Measurements from ENCODE around the gene COL4A3.
"Not testable (repeated sequence)": the region's sequence is repeated elsewhere in the genome, so short reads cannot be mapped to it uniquely, and the experiment has no call there.

COL4A3 gene

DNA sequence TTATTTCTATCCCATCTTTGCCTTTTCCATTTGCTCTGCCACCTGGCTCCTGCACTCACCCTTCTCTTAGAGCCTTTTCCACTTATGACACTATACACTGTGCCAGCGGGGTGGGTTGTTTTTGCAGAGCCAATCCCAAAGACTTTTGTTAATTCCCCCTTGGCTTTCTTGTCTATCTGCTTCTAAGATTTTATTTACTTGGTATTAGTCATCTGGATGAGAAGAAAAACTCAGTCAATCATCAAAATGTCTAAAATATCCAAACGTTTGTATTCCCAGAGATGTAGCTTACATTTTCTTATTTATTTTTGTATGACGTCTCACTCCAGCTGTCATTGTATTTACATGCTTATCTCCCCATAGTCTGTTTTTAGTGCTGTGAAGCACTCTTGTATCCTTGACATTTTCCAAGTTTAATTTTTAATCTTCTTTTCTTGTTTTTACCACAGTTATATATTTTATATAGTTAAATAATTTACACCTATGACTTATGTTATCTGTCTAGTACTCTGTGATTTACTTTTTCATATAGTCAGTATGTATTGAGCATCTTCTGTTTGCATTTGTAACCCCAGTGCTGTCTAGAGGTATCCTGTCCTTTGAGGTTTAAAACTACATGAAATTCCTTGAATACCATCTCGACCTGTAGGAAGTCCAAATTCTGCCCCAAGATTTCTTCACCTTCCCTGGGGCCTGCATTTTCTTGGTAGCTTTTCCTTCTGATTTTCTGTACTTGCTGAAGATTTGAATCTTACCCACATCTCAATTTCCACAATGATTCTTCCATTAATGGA is 55.1 kb downstream of the COL4A3 start:
- no peak for DNase-seq

DNA sequence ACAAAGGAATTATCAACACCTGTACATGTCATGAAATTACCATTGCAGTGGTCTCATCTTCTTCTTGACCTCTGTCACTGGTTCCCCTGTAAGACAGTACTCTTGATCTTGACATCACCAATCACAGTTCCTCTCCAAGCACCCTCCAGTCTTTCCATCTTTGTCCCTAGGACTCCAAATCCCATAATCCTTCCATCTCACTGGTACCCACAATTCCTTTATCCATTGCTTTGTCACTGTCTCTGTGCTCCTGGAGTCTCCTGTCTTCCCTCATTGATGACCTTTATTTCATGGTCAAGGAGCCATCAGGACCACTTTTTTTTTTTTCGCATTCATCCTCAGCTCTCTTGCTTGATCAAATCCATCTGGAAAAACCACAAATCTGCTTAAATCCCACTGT is 56.7 kb downstream of the COL4A3 start:
- DNase-seq, result no peak

GRCh38 chr2:227222292-227222691 is 57.9 kb downstream of the COL4A3 start:
- DNase-seq, result no peak

GRCh38 chr2:227225641-227226040 is 61.2 kb downstream of the COL4A3 start:
- not testable (repeated sequence) for DNase-seq

DNA sequence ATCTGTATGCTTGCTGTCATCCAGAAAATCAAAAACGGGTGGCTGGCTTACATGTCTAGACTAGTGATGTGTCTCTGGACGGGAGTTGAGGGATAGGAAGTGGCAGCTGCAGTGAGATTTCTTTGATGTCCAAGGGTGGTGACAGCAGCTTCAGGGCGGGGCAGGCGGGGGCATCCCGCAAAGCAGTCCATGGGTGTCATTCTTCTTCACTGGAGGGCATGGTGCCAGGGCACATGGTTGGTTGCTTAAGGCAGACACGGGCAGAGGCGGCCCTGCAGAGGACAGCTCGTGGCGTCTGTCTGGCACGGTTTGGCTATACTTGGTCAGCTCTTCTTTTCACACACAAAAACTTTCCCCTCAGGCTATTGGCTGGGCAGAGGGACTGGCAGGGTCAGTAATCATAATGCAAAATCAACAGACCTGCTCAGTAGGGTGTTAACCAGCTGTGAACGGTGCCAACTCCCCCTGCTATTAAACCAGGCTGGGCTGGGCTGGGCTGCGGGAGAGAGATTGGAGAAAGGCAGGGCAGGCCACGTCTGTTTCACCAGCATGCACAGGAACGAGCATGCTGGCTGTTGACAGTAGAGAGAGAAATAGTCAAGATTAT is 63.7 kb downstream of the COL4A3 start:
- DNase-seq, result no peak

DNA sequence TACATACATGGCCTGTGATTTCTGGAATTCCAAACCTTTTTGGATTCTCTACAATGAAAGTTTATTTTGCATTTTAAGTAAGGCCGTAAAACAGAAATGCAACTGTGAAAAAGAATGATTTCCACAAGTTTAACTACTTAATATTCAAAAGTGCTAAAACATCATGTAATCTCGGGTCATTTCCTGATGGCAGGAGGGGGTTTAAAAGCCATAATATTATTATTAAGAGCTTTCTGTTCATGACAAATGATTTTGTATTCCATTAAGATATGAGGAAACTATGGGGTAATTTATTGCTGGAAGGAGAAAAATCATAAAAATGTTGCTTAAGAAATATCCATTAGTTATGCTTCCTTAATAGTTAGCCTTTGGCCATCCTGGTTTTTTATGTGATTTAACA is 65.7 kb downstream of the COL4A3 start:
- no peak for DNase-seq

DNA sequence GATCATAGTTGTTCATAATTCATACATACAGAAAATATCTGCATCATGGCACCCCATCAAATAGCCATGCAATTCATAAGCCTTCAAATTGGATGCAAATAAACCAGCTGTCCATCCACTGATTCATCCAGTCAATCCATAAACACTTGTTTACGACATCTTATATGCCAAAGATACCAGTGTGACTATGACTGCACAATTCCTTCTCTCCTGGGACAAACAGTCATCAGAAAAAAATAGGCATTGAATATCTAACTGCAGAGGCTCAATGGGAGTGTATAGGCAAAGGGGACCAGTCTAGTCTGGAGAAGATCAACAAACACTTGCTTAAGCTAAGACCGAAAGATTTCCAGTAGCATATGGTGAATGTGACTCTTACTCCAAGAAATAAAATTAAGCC is 70.0 kb downstream of the COL4A3 start:
- no peak for DNase-seq

DNA sequence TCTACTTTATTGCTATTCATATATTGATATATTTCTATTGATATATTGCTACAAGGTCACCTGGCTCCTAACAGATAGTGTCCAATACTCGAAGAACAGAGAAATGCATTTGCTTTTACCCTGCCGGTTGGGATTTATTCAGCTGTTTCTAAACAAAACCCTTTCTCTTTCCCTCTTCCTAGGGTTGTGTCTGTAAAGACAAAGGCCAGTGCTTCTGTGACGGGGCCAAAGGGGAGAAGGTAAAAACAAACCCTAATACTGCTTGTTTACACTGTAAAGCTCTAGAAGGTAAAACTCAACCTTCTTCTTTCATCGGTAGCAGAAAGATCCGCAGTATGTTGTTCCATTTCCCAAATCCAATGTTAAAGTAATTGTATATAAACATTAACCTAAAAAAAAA is 73.4 kb downstream of the COL4A3 start:
- no peak for DNase-seq

DNA sequence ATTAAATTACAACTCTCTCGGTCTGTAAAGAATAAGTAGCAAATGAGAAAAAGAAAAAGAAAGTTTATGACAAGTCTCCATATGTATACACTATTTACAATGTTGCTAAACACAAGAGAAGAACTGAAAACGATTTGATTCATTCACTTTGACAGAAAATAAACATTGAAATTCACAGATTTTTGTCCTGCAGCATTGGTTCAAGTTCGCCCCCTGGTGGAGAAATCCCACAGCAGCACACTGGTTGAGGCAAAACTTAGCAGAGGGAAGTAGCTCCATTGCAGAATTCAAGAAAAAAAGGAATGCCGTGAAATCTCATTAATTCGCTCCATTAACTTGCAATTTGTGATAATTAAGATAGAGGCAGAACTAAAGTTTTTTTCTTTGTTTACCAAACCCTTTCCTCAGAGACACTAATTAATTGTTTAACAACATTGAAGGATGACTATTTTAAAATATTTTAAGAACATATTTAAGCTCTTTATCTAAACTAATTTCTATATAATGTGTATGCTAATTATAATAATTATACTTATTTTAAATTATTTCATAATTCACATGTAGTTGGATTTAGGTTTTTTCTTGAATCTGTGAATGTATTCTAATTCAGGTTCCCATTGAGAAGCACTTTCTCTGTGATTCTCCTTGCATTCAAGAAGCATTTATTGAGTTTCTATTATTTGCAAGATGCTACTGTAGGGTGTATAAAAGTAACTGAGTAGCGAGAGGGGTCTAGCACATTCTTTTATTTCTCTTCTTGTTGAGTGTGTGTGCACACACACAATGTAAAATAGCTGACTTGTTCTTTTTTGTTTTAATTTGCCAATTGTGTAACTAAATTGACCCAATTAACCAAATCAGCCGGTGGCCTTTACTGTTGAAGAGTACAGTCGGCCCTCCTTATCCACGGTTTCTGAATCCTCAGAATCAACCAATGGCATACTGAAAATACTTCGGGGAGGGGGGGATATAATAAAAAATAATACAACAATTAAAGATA is 74.1 kb downstream of the COL4A3 start:
- peak; percentile 14 to 17 for DNase-seq

DNA sequence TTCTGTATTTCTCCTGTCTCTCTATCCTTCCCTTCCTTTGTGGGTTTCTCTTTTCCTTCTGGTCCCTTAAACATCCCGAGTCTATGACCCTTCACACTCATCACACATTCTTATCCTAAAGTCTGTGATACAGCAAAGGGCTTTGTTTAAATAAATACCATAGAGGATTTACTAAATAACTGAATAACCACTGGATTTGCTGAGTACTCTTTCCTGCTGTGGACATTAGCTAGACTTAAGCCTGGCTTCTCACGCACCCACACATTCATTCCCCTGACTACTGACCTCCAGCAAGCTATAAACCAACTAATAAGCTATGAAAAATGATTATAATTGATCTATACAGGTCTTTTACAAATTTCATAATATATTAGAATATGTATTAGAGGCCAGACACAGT is 76.6 kb downstream of the COL4A3 start:
- no peak for DNase-seq

DNA sequence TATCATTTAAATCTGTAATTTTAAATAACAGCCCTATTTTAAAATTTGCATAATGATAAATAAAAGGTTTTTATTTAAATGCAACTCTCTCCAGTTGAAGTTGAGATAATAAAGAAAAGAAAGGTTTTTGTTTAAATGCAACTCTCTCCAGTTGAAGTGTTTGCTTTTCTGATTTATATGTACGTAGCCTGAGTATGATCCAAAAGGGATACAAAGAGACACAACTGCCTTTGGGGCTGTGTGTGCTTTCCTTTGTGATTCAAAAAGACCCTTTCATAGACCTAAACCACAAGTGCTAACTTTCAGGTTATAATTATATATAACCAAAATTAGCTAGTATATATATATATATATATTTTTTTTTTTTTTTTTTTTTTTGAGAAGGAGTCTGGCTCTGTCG is 84.5 kb downstream of the COL4A3 start:
- no peak for DNase-seq

GRCh38 chr2:227252831-227253230 is 88.4 kb downstream of the COL4A3 start:
- DNase-seq, result no peak

- DNase-seq, result no peak
Measured at GRCh38 chr2:227256605-227257004, 92.2 kb downstream of the COL4A3 start.

- DNase-seq, result no peak
Measured at GRCh38 chr2:227257820-227258219, 93.4 kb downstream of the COL4A3 start.

GRCh38 chr2:227260041-227260440 is 95.6 kb downstream of the COL4A3 start:
- no peak for DNase-seq

DNA sequence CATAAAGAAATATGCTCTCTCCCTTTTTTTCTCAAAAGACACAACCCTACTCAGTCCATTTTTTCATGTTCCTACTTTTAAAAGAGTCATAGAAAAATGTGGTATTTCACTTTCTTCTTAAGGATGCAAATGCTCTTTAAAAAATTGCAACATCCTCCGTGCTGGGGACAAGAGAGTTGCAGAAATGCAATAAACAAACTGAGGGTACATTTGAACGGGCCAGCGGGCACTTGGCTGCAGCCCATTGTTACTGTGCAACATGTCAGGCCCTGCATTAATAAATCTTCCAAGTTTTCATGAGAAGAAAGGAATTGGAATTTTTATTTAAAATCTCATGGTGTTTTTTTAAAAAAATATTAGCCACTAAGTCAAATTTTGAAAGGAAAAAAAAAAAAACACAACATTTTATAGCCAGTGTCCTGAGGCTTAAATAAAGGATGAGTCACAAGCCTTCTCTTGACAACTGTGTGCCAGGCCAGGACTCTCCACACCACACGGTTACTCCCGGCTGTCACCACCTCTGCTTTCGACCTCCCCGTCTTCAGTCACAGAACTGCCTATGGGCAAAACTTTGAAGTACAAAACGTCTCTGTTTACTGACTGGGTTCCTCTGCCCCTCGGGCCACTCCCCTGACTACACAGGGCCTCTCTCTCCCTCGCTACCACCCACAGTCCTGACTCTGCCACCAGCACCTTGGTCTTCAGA is 103.1 kb downstream of the COL4A3 start:
- DNase-seq, result no peak

DNA sequence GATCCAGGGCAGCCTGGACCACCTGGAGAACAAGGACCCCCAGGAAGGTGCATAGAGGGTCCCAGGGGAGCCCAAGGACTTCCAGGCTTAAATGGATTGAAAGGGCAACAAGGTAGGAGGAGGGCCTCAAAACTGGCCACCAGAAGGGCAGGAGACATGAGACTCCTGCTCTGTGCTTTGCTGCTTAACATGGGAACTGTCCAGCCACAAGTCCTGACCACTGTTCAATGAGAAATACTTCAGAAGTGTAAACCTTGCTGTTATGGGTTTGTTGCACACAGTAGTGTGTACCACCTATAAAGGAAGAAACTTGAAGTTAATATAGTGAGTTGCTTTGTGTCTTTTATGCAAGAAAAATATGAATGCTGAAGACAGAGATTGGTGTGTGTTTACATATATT is 116.5 kb downstream of the COL4A3 start:
- DNase-seq, result no peak

DNA sequence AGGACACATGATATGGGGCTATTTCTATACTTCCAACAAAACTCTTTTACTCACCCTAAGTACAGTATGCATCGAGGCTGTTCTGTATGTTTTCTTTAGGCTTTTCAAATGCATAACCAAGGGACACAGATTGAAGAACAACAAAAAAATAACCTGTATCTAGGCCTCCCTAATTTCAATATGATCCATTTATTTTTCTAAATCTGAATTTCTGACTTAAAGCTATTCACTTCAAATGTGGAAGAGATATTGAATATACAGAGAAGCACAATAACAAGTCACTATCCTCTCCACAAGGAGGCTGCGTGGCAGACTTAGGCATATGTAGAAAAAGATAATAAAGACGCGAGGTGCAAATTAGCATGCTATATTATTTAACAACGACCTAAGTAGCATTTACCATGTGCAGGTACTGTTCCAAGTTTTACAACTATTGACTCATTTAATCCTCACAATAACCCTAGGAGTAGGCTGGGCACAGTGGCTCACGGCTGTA is 121.4 kb downstream of the COL4A3 start:
- no peak for DNase-seq

- DNase-seq, result no peak
Measured at GRCh38 chr2:227287771-227288170, 123.3 kb downstream of the COL4A3 start.

GRCh38 chr2:227292314-227292713 is 127.9 kb downstream of the COL4A3 start:
- DNase-seq, result no peak

GRCh38 chr2:227293531-227293930 is 129.1 kb downstream of the COL4A3 start:
- DNase-seq, result no peak

DNA sequence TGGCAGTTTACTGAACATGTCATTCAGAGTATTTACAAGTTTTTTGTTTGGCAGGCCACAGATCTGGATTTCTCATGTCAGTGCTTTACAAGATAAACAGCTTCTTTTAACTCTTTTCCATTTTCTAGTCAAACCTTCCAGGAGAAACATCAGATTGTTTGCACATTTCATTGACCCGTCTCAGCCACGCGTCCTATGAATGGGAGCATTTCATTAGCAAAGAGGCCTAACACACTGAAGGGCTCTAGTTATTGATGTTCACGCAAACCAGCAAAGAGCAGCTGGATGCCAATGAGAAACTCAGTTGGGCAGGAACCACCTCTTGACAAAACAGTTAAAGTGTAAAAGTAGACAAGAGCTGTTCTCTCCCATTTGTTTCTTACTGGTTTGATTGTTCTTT is 131.4 kb downstream of the COL4A3 start:
- DNase-seq, result no peak
